Fibroblast of skin of back (primary cell): ENCODE measurements around the gene CDHR1.

ENCODE experiments used
- DNase-seq: peaks from one replicate; pipeline ENCODE4 v3.0.0-alpha.2; 2013

CDHR1 gene

DNA sequence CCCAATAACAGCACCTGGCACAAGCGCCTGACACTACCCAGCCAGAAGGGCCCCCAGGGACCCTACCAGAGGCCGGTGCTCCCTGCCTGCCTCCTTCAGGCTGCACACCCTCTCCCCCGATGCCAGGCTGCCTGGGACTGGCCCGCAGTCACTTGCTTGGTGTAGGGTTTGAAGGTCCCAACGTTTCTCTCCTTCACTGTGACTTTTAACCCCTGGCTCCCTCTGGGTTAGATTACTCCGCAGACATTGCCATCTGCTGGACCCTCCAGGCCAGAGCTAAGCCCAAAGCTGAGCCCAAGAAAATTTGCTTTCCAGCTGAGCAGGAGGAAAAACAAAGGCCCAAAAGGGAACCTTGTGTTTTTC is 6.9 kb downstream of the CDHR1 start:
- no peak for DNase-seq

- no peak for DNase-seq
These were observed 7.3 kb downstream of the CDHR1 start for GRCh38 chr10:84201682-84202081.

GRCh38 chr10:84202349-84202748 is 8.0 kb downstream of the CDHR1 start:
- DNase-seq = no peak

- no peak for DNase-seq
These were observed 9.8 kb downstream of the CDHR1 start for GRCh38 chr10:84204122-84204521.

GRCh38 chr10:84204610-84205009 is 10.3 kb downstream of the CDHR1 start:
- DNase-seq = no peak

DNA sequence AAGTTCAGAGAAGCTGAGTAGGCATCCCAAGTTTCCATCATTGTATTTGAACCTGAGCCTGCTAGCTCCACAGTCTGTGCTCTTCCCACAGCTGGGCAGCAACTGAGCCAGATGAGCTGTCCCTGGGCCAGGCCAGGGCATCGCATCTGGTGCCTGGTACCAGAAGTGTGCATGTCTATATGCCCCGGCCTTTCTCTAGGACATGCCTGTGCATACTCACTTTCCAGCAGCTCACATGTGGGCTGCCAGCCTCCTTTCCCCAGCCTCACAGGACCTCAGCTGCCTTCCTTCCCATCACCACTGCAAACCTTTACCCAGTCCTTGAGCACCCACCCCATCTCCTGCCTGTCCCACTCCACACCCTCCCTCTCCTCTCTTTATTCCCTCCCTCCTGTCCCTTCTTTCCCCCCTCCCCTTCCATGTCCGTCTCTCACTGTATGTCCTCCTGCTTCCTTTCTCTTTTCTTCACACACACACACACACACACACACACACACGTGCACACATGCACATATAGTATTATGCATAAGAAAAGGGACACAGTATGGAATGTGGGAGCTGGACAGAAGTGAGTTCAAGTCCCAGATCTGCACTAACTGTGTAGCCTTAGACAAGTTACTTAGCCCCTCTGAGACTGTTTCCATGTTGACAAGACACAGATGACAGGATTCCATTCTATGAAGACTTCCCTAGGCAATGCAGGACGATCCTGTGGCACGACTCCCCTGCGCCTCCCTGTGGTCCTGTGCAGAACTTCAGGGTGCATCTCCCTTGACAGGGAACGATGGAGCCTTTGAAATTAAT is 10.9 kb downstream of the CDHR1 start:
- peak; percentile 23 for DNase-seq

GRCh38 chr10:84205853-84206525 is 11.7 kb downstream of the CDHR1 start:
- DNase-seq = no peak

GRCh38 chr10:84208023-84208422 is 13.7 kb downstream of the CDHR1 start:
- no peak for DNase-seq

DNA sequence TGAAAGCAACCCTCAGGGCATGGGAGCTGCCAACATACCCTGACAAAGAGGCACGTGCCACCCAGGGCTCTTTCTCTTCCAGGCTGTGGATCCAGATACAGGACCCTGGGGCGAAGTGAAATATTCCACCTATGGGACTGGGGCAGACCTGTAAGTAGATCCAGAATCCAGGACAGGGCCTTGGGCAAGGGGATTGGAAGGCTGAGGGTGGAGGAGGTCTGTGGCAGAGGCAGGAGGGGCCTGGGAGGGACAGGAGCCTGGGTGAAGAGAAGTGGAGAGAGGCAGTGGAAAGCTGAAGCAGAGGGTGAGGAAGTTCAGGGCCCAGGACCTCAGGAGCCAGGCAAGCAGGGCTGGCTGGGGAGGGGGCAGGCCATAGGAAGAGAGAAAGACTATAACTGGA is 17.2 kb downstream of the CDHR1 start:
- DNase-seq = no peak

DNA sequence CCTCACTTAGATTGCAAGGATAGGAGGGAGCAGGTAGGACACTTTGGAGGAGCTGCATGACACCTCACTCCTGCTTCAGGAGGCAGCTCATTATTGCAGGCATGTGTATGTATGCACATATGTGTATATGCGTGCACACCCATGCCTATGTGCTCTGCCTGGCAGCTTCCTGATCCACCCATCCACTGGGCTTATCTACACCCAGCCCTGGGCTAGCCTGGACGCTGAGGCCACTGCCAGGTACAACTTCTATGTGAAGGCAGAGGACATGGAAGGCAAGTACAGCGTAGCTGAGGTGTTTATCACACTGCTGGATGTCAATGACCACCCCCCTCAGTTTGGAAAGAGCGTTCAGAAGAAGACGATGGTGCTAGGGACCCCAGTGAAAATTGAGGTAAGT is 17.7 kb downstream of the CDHR1 start:
- DNase-seq = no peak

DNA sequence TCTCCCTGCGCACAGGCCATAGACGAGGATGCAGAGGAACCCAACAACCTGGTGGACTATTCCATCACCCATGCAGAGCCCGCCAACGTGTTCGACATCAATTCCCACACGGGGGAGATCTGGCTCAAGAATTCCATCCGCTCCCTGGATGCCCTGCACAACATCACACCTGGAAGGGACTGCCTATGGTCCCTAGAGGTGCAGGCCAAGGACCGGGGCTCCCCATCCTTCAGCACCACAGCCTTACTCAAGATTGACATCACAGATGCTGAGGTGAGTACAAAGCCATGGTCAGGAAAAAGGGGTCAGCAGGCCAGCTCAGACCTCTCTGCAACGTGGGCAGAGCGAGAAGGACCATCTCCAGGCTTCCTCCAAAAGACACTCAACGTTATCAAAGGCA is 18.7 kb downstream of the CDHR1 start:
- no peak for DNase-seq

- DNase-seq = no peak
These were observed 19.8 kb downstream of the CDHR1 start for GRCh38 chr10:84214046-84214572.

- no peak for DNase-seq
These were observed 20.4 kb downstream of the CDHR1 start for GRCh38 chr10:84214612-84215235.

GRCh38 chr10:84216834-84217233 is 22.5 kb downstream of the CDHR1 start:
- no peak for DNase-seq

GRCh38 chr10:84217746-84218145 is 23.4 kb downstream of the CDHR1 start:
- no peak for DNase-seq

DNA sequence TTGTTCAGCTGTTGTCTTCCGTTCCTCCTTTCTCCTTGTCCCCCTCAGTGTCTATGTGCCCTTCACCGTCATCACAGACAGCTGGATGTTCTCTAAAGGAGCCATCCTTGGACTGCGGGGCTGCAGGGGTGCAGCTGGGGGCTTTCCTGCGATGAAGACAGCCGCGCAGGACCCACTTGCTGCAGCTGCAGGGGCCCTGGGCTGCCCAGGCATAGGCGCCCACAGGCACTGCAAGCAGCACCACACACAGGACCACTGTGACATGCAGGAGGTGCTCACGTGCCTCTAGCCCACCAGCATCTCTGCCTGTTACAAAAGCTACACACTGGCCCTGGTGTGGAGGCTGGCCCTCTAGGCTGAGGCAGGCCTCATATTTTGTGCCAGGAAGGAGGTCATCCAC is 27.6 kb downstream of the CDHR1 start:
- no peak for DNase-seq

DNA sequence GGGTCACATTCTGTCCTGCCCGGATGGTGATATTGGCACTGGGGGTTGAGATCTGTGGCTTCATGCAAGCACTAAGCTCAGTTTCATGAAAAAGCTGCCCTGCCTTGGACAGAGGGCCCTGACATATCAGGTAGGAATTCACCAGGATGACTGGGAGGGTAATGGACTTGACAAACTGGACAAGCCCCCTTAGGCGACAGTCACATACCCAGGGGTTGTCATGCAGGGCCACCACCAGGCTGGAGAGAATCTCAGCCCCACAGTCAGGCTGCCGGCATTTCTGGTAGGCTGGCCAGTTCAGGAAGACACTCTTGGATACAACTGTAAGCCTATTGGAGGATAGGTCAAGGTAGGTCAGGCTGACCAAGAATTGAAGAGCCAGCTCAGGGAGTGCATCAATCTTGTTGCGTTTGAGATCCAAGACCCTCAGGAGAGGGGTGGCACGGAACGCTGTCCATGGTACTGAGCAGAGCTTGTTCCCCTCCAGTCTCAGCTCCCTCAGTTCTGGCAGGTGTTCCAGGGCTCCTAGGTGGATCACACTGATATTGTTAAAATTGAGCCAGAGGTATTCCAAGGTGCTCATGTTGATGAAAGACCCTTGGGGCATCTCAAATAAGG is 30.2 kb downstream of the CDHR1 start:
- no peak for DNase-seq

GRCh38 chr10:84225427-84226173 is 31.3 kb downstream of the CDHR1 start, which contains the start of gene LRIT2:
Gene LRIT2, minus strand, starts transcription at chr10:84225544. Its CDS starts 24 bp downstream, at chr10:84225520.
- no peak for DNase-seq

GRCh38 chr10:84226616-84227015 is 32.3 kb downstream of the CDHR1 start:
- DNase-seq = no peak

GRCh38 chr10:84227810-84228209 is 33.5 kb downstream of the CDHR1 start:
- DNase-seq = no peak

GRCh38 chr10:84230359-84230758 is 36.0 kb downstream of the CDHR1 start:
- DNase-seq = no peak

DNA sequence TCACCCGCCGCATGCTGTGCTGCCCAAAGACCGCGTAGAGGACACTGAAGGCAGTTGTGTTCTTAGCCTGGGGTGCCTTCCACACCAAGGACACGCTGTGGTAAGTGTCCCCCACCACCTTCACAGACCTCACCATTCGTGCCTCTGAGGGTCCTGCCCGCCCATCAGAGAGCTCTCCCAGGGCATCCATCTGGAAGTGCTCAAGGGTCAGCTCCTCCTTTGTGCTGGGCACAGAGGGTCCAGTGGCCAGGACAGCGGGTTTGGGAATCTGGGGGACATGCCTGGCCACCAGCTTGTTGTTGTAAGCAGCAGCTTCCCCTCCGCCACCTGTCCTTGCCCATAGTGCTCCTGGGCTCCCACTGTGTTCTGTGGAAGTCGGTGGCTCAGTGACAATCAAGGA is 38.0 kb downstream of the CDHR1 start:
- no peak for DNase-seq
